Measurements from ENCODE around the gene CMTM7.
"Not testable (repeated sequence)": the region's sequence is repeated elsewhere in the genome, so short reads cannot be mapped to it uniquely, and the experiment has no call there.

The CMTM7 gene

DNA sequence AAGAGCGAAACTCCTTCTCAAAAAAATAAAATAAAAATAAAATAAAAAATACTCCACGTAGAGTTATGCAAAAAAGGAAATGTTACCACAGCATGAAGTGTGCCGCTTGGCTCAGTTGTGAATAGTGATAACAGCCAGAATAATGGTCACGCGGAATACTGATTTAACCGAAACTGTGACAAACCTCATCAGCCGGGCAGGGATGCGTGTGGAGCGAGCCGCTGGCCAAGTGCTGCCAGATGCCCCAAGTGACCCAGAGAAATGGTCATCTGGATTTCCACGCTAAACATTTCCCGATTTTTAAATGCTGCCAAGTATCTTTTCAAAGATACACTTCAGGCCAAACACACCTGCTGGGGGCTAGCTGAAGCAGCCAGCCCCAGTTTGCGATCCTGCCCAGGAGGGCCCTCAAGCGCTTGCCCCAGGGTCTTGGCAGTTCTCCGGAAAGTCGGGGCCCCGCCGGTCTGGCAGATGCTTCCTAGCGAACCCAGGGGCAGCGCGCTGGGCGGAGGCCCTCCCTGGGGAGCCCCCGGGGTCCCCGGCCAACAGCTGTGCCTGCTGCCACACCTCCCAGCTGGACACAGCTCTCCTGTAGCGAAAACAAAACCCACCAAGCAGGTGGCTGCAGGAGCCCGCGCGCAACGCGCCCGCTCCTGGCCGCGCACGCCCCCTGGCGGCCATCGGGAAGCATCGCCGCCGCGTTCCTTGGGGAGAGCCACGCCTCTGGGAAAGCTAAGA lies 75.8 kb downstream of the CMTM7 start:
- TF ChIP-seq YY1 (IDR thresholded peaks at IDR 0.05; ENCODE audit: insufficient read depth, insufficient read length) (no peak), SUZ12 (IDR thresholded peaks at IDR 0.05; ENCODE audit: extremely low read depth, insufficient read depth, insufficient read length) (no peak), ZNF274 (IDR thresholded peaks at IDR 0.05; ENCODE audit: low read depth, low read length) (no peak)
- peaks cover 8% of the 10 kb centered on the region for H3K36me3 ChIP-seq (ENCODE audit: insufficient read depth, insufficient read length, low read length)
- peak; percentile 64 for DNase-seq (ENCODE audit: low read depth, low spot score)
- no peaks in the 10 kb centered on the region for H3K9me3 ChIP-seq (ENCODE audit: insufficient read depth, low read length)
- H3K27me3 ChIP-seq (ENCODE audit: insufficient read depth, insufficient read length) = no peaks in the 10 kb centered on the region
- H3K4me1 ChIP-seq (ENCODE audit: insufficient read depth, insufficient read length) = no peaks in the 10 kb centered on the region
- no peak overlapping the region for H3K4me3 ChIP-seq (ENCODE audit: insufficient read length, low read depth)
- no peak overlapping the region for H3K9ac ChIP-seq (ENCODE audit: insufficient read length, low read depth)

GRCh38 chr3:32469151-32469874 lies 77.7 kb downstream of the CMTM7 start:
- no peaks in the 10 kb centered on the region for H3K4me1 ChIP-seq (ENCODE audit: insufficient read depth, insufficient read length)
- H3K9me3 ChIP-seq (ENCODE audit: insufficient read depth, low read length) = no peaks in the 10 kb centered on the region
- H3K36me3 ChIP-seq (ENCODE audit: insufficient read depth, insufficient read length, low read length) = peaks cover 12% of the 10 kb centered on the region
- H3K4me3 ChIP-seq (ENCODE audit: insufficient read length, low read depth) = no peak overlapping the region
- peak overlapping the region; percentile 23 for H3K9ac ChIP-seq (ENCODE audit: insufficient read length, low read depth)
- no peaks in the 10 kb centered on the region for H3K27me3 ChIP-seq (ENCODE audit: insufficient read depth, insufficient read length)
- DNase-seq (ENCODE audit: low read depth, low spot score) = no peak
- TF ChIP-seq SUZ12 (IDR thresholded peaks at IDR 0.05; ENCODE audit: extremely low read depth, insufficient read depth, insufficient read length) = no peak
- TF ChIP-seq YY1 (IDR thresholded peaks at IDR 0.05; ENCODE audit: insufficient read depth, insufficient read length) = no peak
- TF ChIP-seq ZNF274 (IDR thresholded peaks at IDR 0.05; ENCODE audit: low read depth, low read length) = no peak

GRCh38 chr3:32470362-32470761 lies 78.7 kb downstream of the CMTM7 start:
- Histone ChIP-seq H3K4me1 (ENCODE audit: insufficient read depth, insufficient read length) (no peaks in the 10 kb centered on the region), H3K9ac (ENCODE audit: insufficient read length, low read depth) (no peak overlapping the region), H3K4me3 (ENCODE audit: insufficient read length, low read depth) (no peak overlapping the region), H3K27me3 (ENCODE audit: insufficient read depth, insufficient read length) (no peaks in the 10 kb centered on the region), H3K36me3 (ENCODE audit: insufficient read depth, insufficient read length, low read length) (peaks cover 12% of the 10 kb centered on the region), H3K9me3 (ENCODE audit: insufficient read depth, low read length) (no peaks in the 10 kb centered on the region)
- no peak for TF ChIP-seq YY1 (IDR thresholded peaks at IDR 0.05; ENCODE audit: insufficient read depth, insufficient read length)
- no peak for TF ChIP-seq SUZ12 (IDR thresholded peaks at IDR 0.05; ENCODE audit: extremely low read depth, insufficient read depth, insufficient read length)
- no peak for TF ChIP-seq ZNF274 (IDR thresholded peaks at IDR 0.05; ENCODE audit: low read depth, low read length)
- no peak for DNase-seq (ENCODE audit: low read depth, low spot score)

DNA sequence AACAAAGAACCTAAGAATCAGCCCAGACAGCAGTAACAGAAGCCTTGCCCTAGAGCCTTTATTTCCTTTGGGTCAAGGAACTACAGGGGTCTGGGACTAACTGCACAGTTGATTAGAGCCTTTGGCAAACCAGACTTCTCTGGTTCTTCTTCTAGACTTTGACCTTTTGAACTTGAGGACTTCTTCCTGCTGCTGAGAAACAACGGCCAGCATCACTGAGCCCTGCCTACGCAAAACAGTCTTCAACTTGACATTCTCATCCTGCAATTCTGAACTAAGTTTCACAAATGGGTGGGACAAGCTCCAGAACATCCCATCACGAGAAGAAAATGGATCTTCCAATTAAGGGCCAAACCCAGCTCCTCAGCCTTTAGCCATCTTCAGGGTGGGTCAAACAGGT lies 79.6 kb downstream of the CMTM7 start:
- Histone ChIP-seq H3K27me3 (ENCODE audit: insufficient read depth, insufficient read length) (no peaks in the 10 kb centered on the region), H3K9me3 (ENCODE audit: insufficient read depth, low read length) (no peaks in the 10 kb centered on the region), H3K9ac (ENCODE audit: insufficient read length, low read depth) (no peak overlapping the region), H3K4me3 (ENCODE audit: insufficient read length, low read depth) (no peak overlapping the region), H3K4me1 (ENCODE audit: insufficient read depth, insufficient read length) (no peaks in the 10 kb centered on the region), H3K36me3 (ENCODE audit: insufficient read depth, insufficient read length, low read length) (peaks cover 12% of the 10 kb centered on the region)
- TF ChIP-seq YY1 (IDR thresholded peaks at IDR 0.05; ENCODE audit: insufficient read depth, insufficient read length) (no peak), SUZ12 (IDR thresholded peaks at IDR 0.05; ENCODE audit: extremely low read depth, insufficient read depth, insufficient read length) (no peak)
- DNase-seq (ENCODE audit: low read depth, low spot score) = no peak

GRCh38 chr3:32472151-32472550 lies 80.5 kb downstream of the CMTM7 start:
- DNase-seq (ENCODE audit: low read depth, low spot score); H3K4me1 ChIP-seq (ENCODE audit: insufficient read depth, insufficient read length); H3K9ac ChIP-seq (ENCODE audit: insufficient read length, low read depth); H3K9me3 ChIP-seq (ENCODE audit: insufficient read depth, low read length); H3K27me3 ChIP-seq (ENCODE audit: insufficient read depth, insufficient read length); H3K4me3 ChIP-seq (ENCODE audit: insufficient read length, low read depth): not testable (repeated sequence)
- peaks cover 12% of the 10 kb centered on the region for H3K36me3 ChIP-seq (ENCODE audit: insufficient read depth, insufficient read length, low read length)

GRCh38 chr3:32474201-32474600 lies 82.5 kb downstream of the CMTM7 start:
- H3K36me3 ChIP-seq (ENCODE audit: insufficient read depth, insufficient read length, low read length) = peaks cover 10% of the 10 kb centered on the region
- TF ChIP-seq YY1 (IDR thresholded peaks at IDR 0.05; ENCODE audit: insufficient read depth, insufficient read length) (no peak), SUZ12 (IDR thresholded peaks at IDR 0.05; ENCODE audit: extremely low read depth, insufficient read depth, insufficient read length) (no peak), ZNF274 (IDR thresholded peaks at IDR 0.05; ENCODE audit: low read depth, low read length) (no peak)
- no peaks in the 10 kb centered on the region for H3K27me3 ChIP-seq (ENCODE audit: insufficient read depth, insufficient read length)
- H3K4me3 ChIP-seq (ENCODE audit: insufficient read length, low read depth) = no peak overlapping the region
- H3K4me1 ChIP-seq (ENCODE audit: insufficient read depth, insufficient read length) = no peaks in the 10 kb centered on the region
- H3K9ac ChIP-seq (ENCODE audit: insufficient read length, low read depth) = no peak overlapping the region
- H3K9me3 ChIP-seq (ENCODE audit: insufficient read depth, low read length) = no peaks in the 10 kb centered on the region
- DNase-seq (ENCODE audit: low read depth, low spot score) = no peak

- TF ChIP-seq ZNF274 (IDR thresholded peaks at IDR 0.05; ENCODE audit: low read depth, low read length) = no peak
- TF ChIP-seq YY1 (IDR thresholded peaks at IDR 0.05; ENCODE audit: insufficient read depth, insufficient read length) = no peak
- TF ChIP-seq SUZ12 (IDR thresholded peaks at IDR 0.05; ENCODE audit: extremely low read depth, insufficient read depth, insufficient read length) = no peak
- Histone ChIP-seq H3K9ac (ENCODE audit: insufficient read length, low read depth) (no peak overlapping the region), H3K4me1 (ENCODE audit: insufficient read depth, insufficient read length) (no peaks in the 10 kb centered on the region), H3K4me3 (ENCODE audit: insufficient read length, low read depth) (no peak overlapping the region), H3K27me3 (ENCODE audit: insufficient read depth, insufficient read length) (no peaks in the 10 kb centered on the region), H3K9me3 (ENCODE audit: insufficient read depth, low read length) (no peaks in the 10 kb centered on the region), H3K36me3 (ENCODE audit: insufficient read depth, insufficient read length, low read length) (peaks cover 41% of the 10 kb centered on the region)
- DNase-seq (ENCODE audit: low read depth, low spot score) = no peak
Observed at GRCh38 chr3:32480604-32481003, 89.0 kb downstream of the CMTM7 start.
